ENCODE data around the gene SUMO4.
A peak's percentile ranks its signal among the peaks of the same experiment; 100 is the strongest.

Gene SUMO4

GRCh38 chr6:149392093-149392492 lies 8.0 kb upstream of the SUMO4 start:
- DNase-seq: no peak

- no peak for DNase-seq
Observed at GRCh38 chr6:149392535-149392934, 7.5 kb upstream of the SUMO4 start.

GRCh38 chr6:149393002-149393679 lies 6.9 kb upstream of the SUMO4 start:
- no peak for DNase-seq

GRCh38 chr6:149395185-149395584 lies 4.9 kb upstream of the SUMO4 start:
- no peak for DNase-seq

GRCh38 chr6:149397384-149397783 lies 2.7 kb upstream of the SUMO4 start:
- no peak for DNase-seq

- DNase-seq: no peak
Observed at GRCh38 chr6:149403534-149403933, 3.5 kb downstream of the SUMO4 start.

GRCh38 chr6:149405823-149406765 lies 6.0 kb downstream of the SUMO4 start:
- DNase-seq: no peak

GRCh38 chr6:149409617-149410016 lies 9.6 kb downstream of the SUMO4 start:
- no peak for DNase-seq

- no peak for DNase-seq
Observed at GRCh38 chr6:149410557-149410956, 10.5 kb downstream of the SUMO4 start.

- no peak for DNase-seq
Observed at GRCh38 chr6:149414009-149414408, 13.9 kb downstream of the SUMO4 start.

- DNase-seq: no peak
Observed at GRCh38 chr6:149414821-149415220, 14.8 kb downstream of the SUMO4 start.

- no peak for DNase-seq
Observed at GRCh38 chr6:149419696-149420404, 19.8 kb downstream of the SUMO4 start.

GRCh38 chr6:149421132-149421531 lies 21.1 kb downstream of the SUMO4 start:
- no peak for DNase-seq

GRCh38 chr6:149422581-149422980 lies 22.5 kb downstream of the SUMO4 start:
- no peak for DNase-seq

- DNase-seq: no peak
Observed at GRCh38 chr6:149423964-149424440, 23.9 kb downstream of the SUMO4 start.

GRCh38 chr6:149425224-149425623 lies 25.2 kb downstream of the SUMO4 start:
- DNase-seq: no peak

- no peak for DNase-seq
Observed at GRCh38 chr6:149425754-149426153, 25.7 kb downstream of the SUMO4 start.

- DNase-seq: no peak
Observed at GRCh38 chr6:149428606-149429005, 28.5 kb downstream of the SUMO4 start.

- DNase-seq: no peak
Observed at GRCh38 chr6:149429427-149430360, 29.6 kb downstream of the SUMO4 start.

GRCh38 chr6:149431905-149432775 lies 32.1 kb downstream of the SUMO4 start:
- peak; percentile 78 to 83 for DNase-seq

- no peak for DNase-seq
Observed at GRCh38 chr6:149433405-149433804, 33.3 kb downstream of the SUMO4 start.

Measured in Kasumi-1 (cell line).